Endometrial microvascular endothelial cells (primary cell): ENCODE measurements around the gene TSC22D2. TPM values are rescaled to one million over a fixed set of nuclear protein-coding genes. Genes with fewer than 3 reads are reported as not detected.

Experiments used
- in situ Hi-C: cut with HindIII; loops from 2 replicates; pipeline ENCODE4 v1.10.0; 2017; ENCODE audit warnings: low sequenced_read_pairs, low pct_unique_long_range_greater_than_20kb; ENCODE audit errors: inconsistent ontology term
- total RNA-seq: library from RNA; depleted of rRNA; stranded (reverse); fragments of >200 nt; gene quantifications from one replicate; pipeline ENCODE4 v1.2.3, GENCODE V29; 2015; ENCODE audit errors: inconsistent ontology term

Gene TSC22D2
- total RNA-seq, 1 donor from 2014 or later, result 14.8 TPM

GRCh38 chr3:150503402-150504099 lies 95.5 kb downstream of the TSC22D2 start:
- in situ Hi-C loops, result no loop called here

- in situ Hi-C loops, result no loop called here
Observed at GRCh38 chr3:150504483-150504882, 96.4 kb downstream of the TSC22D2 start.

GRCh38 chr3:150508401-150508800 lies 100.3 kb downstream of the TSC22D2 start:
- in situ Hi-C loops, result no loop called here

GRCh38 chr3:150509780-150510179 lies 101.7 kb downstream of the TSC22D2 start:
- in situ Hi-C loops, result no loop called here

- in situ Hi-C loops, result no loop called here
Observed at GRCh38 chr3:150511122-150511821, 103.2 kb downstream of the TSC22D2 start.

GRCh38 chr3:150515210-150515609 lies 107.1 kb downstream of the TSC22D2 start:
- in situ Hi-C loops, result no loop called here

Other genes with a start within 250 kb of the TSC22D2 start
- 151 TPM for gene SERP1, start 138.2 kb downstream of the TSC22D2 start, total RNA-seq
- 99.7 TPM for gene EIF2A, start 138.5 kb downstream of the TSC22D2 start, total RNA-seq
- 262 TPM for gene SELENOT, start 195.0 kb downstream of the TSC22D2 start, total RNA-seq